GM21526 (cell line): ENCODE results near the gene ARID5B.

Experiments used
- ATAC-seq: cut with Tn5 transposase; IDR thresholded peaks from one replicate; pipeline ENCODE4 v1.9.1; 2021; ENCODE audit warnings: moderate library complexity; ENCODE audit not compliant: unreplicated experiment, low FRiP score

Gene ARID5B

GRCh38 chr10:62004042-62004441 is 102.5 kb downstream of the ARID5B start:
- ATAC-seq = no peak

GRCh38 chr10:62005281-62005680 is 103.8 kb downstream of the ARID5B start:
- no peak for ATAC-seq

GRCh38 chr10:62005687-62006086 is 104.2 kb downstream of the ARID5B start:
- ATAC-seq = no peak

GRCh38 chr10:62007145-62007544 is 105.6 kb downstream of the ARID5B start:
- no peak for ATAC-seq

- ATAC-seq = no peak
These were observed 106.7 kb downstream of the ARID5B start for GRCh38 chr10:62008196-62008595.

- ATAC-seq = no peak
These were observed 107.4 kb downstream of the ARID5B start for GRCh38 chr10:62008946-62009345.

GRCh38 chr10:62010366-62010765 is 108.9 kb downstream of the ARID5B start:
- ATAC-seq = no peak

GRCh38 chr10:62011558-62011957 is 110.1 kb downstream of the ARID5B start:
- no peak for ATAC-seq

GRCh38 chr10:62012318-62012717 is 110.8 kb downstream of the ARID5B start:
- ATAC-seq = no peak

GRCh38 chr10:62014510-62014909 is 113.0 kb downstream of the ARID5B start:
- ATAC-seq = no peak

GRCh38 chr10:62015994-62016393 is 114.5 kb downstream of the ARID5B start:
- ATAC-seq = no peak

- ATAC-seq = peak; percentile 63
These were observed 115.4 kb downstream of the ARID5B start for GRCh38 chr10:62016623-62017490.

- ATAC-seq = no peak
These were observed 116.0 kb downstream of the ARID5B start for GRCh38 chr10:62017491-62017870.

GRCh38 chr10:62018131-62018911 is 116.8 kb downstream of the ARID5B start:
- ATAC-seq = no peak

- ATAC-seq = no peak
These were observed 117.7 kb downstream of the ARID5B start for GRCh38 chr10:62019013-62019684.

GRCh38 chr10:62019685-62020359 is 118.3 kb downstream of the ARID5B start:
- no peak for ATAC-seq

- ATAC-seq = no peak
These were observed 119.7 kb downstream of the ARID5B start for GRCh38 chr10:62021128-62021665.

- ATAC-seq = no peak
These were observed 120.7 kb downstream of the ARID5B start for GRCh38 chr10:62021978-62022802.

GRCh38 chr10:62022830-62023229 is 121.3 kb downstream of the ARID5B start:
- no peak for ATAC-seq
